GM12878 (cell line): Measurements from ENCODE around the gene IRAG1.

Experiments
- POLR2AphosphoS5 ChIP-seq: IDR thresholded peaks from 2 replicates; pipeline ENCODE4 v1.6.1; 2011; ENCODE audit warnings: mild to moderate bottlenecking, low read length, inconsistent platforms
- TAF1 ChIP-seq: IDR thresholded peaks from 2 replicates; pipeline ENCODE4 v1.6.1; 2011; ENCODE audit warnings: mild to moderate bottlenecking, low read depth, low read length, borderline replicate concordance
- ZNF274 ChIP-seq: IDR thresholded peaks from one replicate; pipeline ENCODE4 v1.8.0; 2011; ENCODE audit not compliant: insufficient read length, insufficient read depth
- ZSCAN29 ChIP-seq: fragments of 450-650 bp; IDR thresholded peaks from 2 replicates; pipeline ENCODE4 v1.6.1; 2017; ENCODE audit warnings: mild to moderate bottlenecking, moderate library complexity
- TF ChIP-seq, protein P1 (sequence below), 3 experiments: IDR thresholded peaks in 2 of 3; conservative IDR thresholded peaks in 1 of 3; 2 replicates each; pipeline ENCODE4 v1.5.1; 2011; ENCODE audit warnings: low read depth in 3 of 3, low read length in 3 of 3, mild to moderate bottlenecking in 3 of 3, control low read depth in 2 of 3, moderate library complexity in 2 of 3, inconsistent platforms in 1 of 3, mixed read lengths in 1 of 3; ENCODE audit not compliant: control insufficient read depth in 2 of 3, insufficient read depth in 1 of 3; ENCODE audit errors: extremely low read depth in 1 of 3

DNA sequence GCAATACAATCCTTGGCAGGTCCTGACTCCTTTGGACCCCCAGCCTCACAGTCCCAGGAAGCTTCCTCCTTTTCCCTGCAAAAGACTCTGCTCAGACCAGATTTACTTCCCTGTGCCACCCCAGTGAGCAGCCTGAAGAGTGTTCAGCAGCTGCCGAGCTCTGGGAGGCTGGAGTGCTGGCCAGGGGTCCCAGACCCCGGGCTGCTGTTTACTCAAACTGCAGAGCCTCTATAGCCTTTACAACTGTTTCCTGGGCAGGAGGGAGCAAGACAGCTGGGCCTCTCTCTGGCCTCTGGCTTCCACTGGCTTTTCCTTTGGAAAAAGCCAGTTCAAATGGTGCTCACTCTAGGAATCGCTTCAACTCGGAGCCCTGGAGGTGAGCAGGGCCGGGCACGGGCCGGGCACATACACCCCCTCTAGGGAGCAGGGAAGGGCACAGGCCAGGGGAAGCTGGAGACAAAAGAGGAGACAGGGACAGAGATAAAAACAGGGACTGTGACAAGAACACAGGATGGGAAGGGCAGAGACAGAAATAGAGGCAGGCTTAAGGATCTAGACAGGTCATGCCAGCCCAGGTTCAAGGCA is 932 bp downstream of the IRAG1 start:
- TF ChIP-seq ZSCAN29 (no peak), ZNF274 (no peak), POLR2AphosphoS5 (no peak), TAF1 (no peak)
- TF ChIP-seq, protein P1, sequence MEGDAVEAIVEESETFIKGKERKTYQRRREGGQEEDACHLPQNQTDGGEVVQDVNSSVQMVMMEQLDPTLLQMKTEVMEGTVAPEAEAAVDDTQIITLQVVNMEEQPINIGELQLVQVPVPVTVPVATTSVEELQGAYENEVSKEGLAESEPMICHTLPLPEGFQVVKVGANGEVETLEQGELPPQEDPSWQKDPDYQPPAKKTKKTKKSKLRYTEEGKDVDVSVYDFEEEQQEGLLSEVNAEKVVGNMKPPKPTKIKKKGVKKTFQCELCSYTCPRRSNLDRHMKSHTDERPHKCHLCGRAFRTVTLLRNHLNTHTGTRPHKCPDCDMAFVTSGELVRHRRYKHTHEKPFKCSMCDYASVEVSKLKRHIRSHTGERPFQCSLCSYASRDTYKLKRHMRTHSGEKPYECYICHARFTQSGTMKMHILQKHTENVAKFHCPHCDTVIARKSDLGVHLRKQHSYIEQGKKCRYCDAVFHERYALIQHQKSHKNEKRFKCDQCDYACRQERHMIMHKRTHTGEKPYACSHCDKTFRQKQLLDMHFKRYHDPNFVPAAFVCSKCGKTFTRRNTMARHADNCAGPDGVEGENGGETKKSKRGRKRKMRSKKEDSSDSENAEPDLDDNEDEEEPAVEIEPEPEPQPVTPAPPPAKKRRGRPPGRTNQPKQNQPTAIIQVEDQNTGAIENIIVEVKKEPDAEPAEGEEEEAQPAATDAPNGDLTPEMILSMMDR (IDR thresholded peaks at IDR 0.05 in 2 of 3, conservative IDR thresholded peaks at IDR 0.05 in 1 of 3; ENCODE audit: control insufficient read depth in 2 of 3, extremely low read depth in 1 of 3, insufficient read depth in 1 of 3, low read depth in 3 of 3, low read length in 3 of 3): no peak
